DMS 273 treated with DMSO at 0.1 percent for 48 hours (cell line): ENCODE data around the gene TGM1.

Source experiments
- DNase-seq: peaks from one replicate; lab custom pipeline; 2025; lab: John Stamatoyannopoulos, UW

TGM1 gene

GRCh38 chr14:24292118-24292807, 29.3 kb upstream of the TGM1 start:
- DNase-seq, result no peak

GRCh38 chr14:24291446-24292117, 28.6 kb upstream of the TGM1 start:
- no peak for DNase-seq

- DNase-seq, result no peak
Observed at GRCh38 chr14:24290746-24291145, 27.8 kb upstream of the TGM1 start.

- DNase-seq, result no peak
Observed at GRCh38 chr14:24289649-24290280, 26.8 kb upstream of the TGM1 start.

GRCh38 chr14:24286996-24287395, 24.0 kb upstream of the TGM1 start:
- DNase-seq, result no peak

- DNase-seq, result no peak
Observed at GRCh38 chr14:24285351-24285750, 22.4 kb upstream of the TGM1 start.

GRCh38 chr14:24284501-24285035, 21.6 kb upstream of the TGM1 start:
- no peak for DNase-seq

GRCh38 chr14:24283796-24284460, 21.0 kb upstream of the TGM1 start:
- no peak for DNase-seq

GRCh38 chr14:24282736-24283135, 19.8 kb upstream of the TGM1 start:
- no peak for DNase-seq

- DNase-seq, result no peak
Observed at GRCh38 chr14:24281636-24282035, 18.7 kb upstream of the TGM1 start.

- no peak for DNase-seq
Observed at GRCh38 chr14:24280797-24281460, 18.0 kb upstream of the TGM1 start.

- DNase-seq, result no peak
Observed at GRCh38 chr14:24279301-24280186, 16.6 kb upstream of the TGM1 start.

- no peak for DNase-seq
Observed at GRCh38 chr14:24278424-24278823, 15.4 kb upstream of the TGM1 start.

- DNase-seq, result no peak
Observed at GRCh38 chr14:24277606-24278321, 14.8 kb upstream of the TGM1 start.

- no peak for DNase-seq
Observed at GRCh38 chr14:24277071-24277470, 14.1 kb upstream of the TGM1 start.

GRCh38 chr14:24274101-24274543, 11.1 kb upstream of the TGM1 start:
- DNase-seq, result no peak

- no peak for DNase-seq
Observed at GRCh38 chr14:24273422-24273998, 10.5 kb upstream of the TGM1 start.

GRCh38 chr14:24272467-24272866, 9.5 kb upstream of the TGM1 start:
- no peak for DNase-seq

GRCh38 chr14:24271834-24272263, 8.9 kb upstream of the TGM1 start:
- no peak for DNase-seq
